ENCODE results near the gene TASP1.
"Not testable (repeated sequence)": the region's sequence is repeated elsewhere in the genome, so short reads cannot be mapped to it uniquely, and the experiment has no call there.

TASP1 gene

DNA sequence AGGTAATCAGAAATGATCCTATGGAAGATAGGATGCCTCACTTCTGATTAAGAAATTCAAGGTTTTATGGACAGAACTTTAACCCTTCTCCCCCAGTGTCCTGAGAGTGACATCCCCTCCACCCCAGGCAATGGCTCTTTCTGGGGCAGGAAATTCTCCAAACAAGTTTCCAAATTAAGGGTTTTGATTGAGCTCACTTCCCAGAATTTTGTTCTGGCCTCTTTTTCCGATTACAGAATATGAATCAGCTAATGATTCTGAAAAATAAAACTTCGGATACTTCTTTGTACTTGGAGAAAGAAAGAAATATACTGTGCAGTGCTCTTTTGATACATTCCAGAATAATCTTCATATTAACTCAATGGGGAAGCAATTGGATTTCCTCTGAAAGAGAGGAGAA is 32.8 kb upstream of the TASP1 start:
- Histone ChIP-seq H3K9ac (ENCODE audit: low read depth, low read length) (no peak overlapping the region), H3K4me1 (ENCODE audit: control insufficient read depth, insufficient read depth, low read length) (no peaks in the 10 kb centered on the region), H3K9me3 (ENCODE audit: control insufficient read depth, insufficient read depth, low read length) (no peaks in the 10 kb centered on the region), H3K36me3 (ENCODE audit: control insufficient read depth, insufficient read depth, low read length) (no peaks in the 10 kb centered on the region), H3K27me3 (ENCODE audit: control insufficient read depth, insufficient read depth, low read length) (no peaks in the 10 kb centered on the region), H3K4me3 (ENCODE audit: low read depth, low read length) (no peak overlapping the region)

GRCh38 chr20:13670160-13670559 is 31.4 kb upstream of the TASP1 start:
- no peaks in the 10 kb centered on the region for H3K36me3 ChIP-seq (ENCODE audit: control insufficient read depth, insufficient read depth, low read length)
- H3K9ac ChIP-seq (ENCODE audit: low read depth, low read length), result no peak overlapping the region
- H3K9me3 ChIP-seq (ENCODE audit: control insufficient read depth, insufficient read depth, low read length), result no peaks in the 10 kb centered on the region

DNA sequence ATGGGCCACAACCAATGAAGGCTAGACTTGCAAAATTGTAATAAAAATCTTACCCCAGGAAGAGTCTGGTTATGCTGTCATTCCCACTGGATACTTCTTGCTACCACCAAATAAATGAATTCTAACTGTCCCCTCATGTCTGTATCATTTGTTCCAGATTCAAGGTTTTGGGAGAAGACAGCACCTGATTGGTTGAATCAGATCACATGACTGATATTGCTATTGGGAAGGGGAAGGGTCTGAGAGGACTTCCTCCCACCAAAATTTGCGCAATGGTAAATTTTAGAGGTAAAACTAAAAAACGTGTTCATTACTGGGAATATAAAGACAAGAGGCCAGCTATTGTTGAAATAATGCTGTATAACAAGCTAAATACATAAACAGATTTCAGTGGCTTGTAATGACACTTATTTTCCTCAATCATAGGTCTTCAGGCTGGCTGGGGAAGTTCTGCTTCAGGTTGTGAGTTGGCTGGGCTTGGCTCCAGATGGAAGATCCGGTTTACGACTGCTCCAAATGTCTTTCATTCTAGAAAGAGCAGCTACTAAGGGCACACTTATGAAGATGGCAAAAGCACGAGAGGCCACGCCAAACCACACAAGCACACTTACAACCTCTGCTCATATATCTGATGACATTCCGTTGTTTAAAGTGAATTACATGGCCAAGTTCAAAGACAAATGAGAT is 27.1 kb upstream of the TASP1 start:
- H3K27me3 ChIP-seq (ENCODE audit: control insufficient read depth, insufficient read depth, low read length), result no peaks in the 10 kb centered on the region
- H3K9ac ChIP-seq (ENCODE audit: low read depth, low read length), result no peak overlapping the region
- H3K4me3 ChIP-seq (ENCODE audit: low read depth, low read length), result no peak overlapping the region
- H3K36me3 ChIP-seq (ENCODE audit: control insufficient read depth, insufficient read depth, low read length), result no peaks in the 10 kb centered on the region
- H3K9me3 ChIP-seq (ENCODE audit: control insufficient read depth, insufficient read depth, low read length), result no peaks in the 10 kb centered on the region
- no peaks in the 10 kb centered on the region for H3K4me1 ChIP-seq (ENCODE audit: control insufficient read depth, insufficient read depth, low read length)

More at GRCh38 chr20:13670160-13670559, 31.4 kb upstream of the TASP1 start:
- Histone ChIP-seq H3K27me3 (ENCODE audit: control insufficient read depth, insufficient read depth, low read length) (no peaks in the 10 kb centered on the region), H3K4me1 (ENCODE audit: control insufficient read depth, insufficient read depth, low read length) (no peaks in the 10 kb centered on the region), H3K4me3 (ENCODE audit: low read depth, low read length) (no peak overlapping the region)

- H3K4me1 ChIP-seq (ENCODE audit: control insufficient read depth, insufficient read depth, low read length), result no peaks in the 10 kb centered on the region
- H3K4me3 ChIP-seq (ENCODE audit: low read depth, low read length), result no peak overlapping the region
- no peaks in the 10 kb centered on the region for H3K27me3 ChIP-seq (ENCODE audit: control insufficient read depth, insufficient read depth, low read length)
- no peaks in the 10 kb centered on the region for H3K36me3 ChIP-seq (ENCODE audit: control insufficient read depth, insufficient read depth, low read length)
- H3K9me3 ChIP-seq (ENCODE audit: control insufficient read depth, insufficient read depth, low read length), result no peaks in the 10 kb centered on the region
- no peak overlapping the region for H3K9ac ChIP-seq (ENCODE audit: low read depth, low read length)
Measured at GRCh38 chr20:13661070-13661685, 22.4 kb upstream of the TASP1 start.

GRCh38 chr20:13659288-13659687 is 20.6 kb upstream of the TASP1 start:
- H3K27me3 ChIP-seq (ENCODE audit: control insufficient read depth, insufficient read depth, low read length), result no peaks in the 10 kb centered on the region
- H3K9me3 ChIP-seq (ENCODE audit: control insufficient read depth, insufficient read depth, low read length), result no peaks in the 10 kb centered on the region
- no peaks in the 10 kb centered on the region for H3K4me1 ChIP-seq (ENCODE audit: control insufficient read depth, insufficient read depth, low read length)
- H3K9ac ChIP-seq (ENCODE audit: low read depth, low read length), result no peak overlapping the region
- no peaks in the 10 kb centered on the region for H3K36me3 ChIP-seq (ENCODE audit: control insufficient read depth, insufficient read depth, low read length)
- H3K4me3 ChIP-seq (ENCODE audit: low read depth, low read length), result no peak overlapping the region

GRCh38 chr20:13658060-13658459 is 19.3 kb upstream of the TASP1 start:
- H3K27me3 ChIP-seq (ENCODE audit: control insufficient read depth, insufficient read depth, low read length); H3K4me3 ChIP-seq (ENCODE audit: low read depth, low read length); H3K4me1 ChIP-seq (ENCODE audit: control insufficient read depth, insufficient read depth, low read length); H3K36me3 ChIP-seq (ENCODE audit: control insufficient read depth, insufficient read depth, low read length); H3K9ac ChIP-seq (ENCODE audit: low read depth, low read length); H3K9me3 ChIP-seq (ENCODE audit: control insufficient read depth, insufficient read depth, low read length): not testable (repeated sequence)

DNA sequence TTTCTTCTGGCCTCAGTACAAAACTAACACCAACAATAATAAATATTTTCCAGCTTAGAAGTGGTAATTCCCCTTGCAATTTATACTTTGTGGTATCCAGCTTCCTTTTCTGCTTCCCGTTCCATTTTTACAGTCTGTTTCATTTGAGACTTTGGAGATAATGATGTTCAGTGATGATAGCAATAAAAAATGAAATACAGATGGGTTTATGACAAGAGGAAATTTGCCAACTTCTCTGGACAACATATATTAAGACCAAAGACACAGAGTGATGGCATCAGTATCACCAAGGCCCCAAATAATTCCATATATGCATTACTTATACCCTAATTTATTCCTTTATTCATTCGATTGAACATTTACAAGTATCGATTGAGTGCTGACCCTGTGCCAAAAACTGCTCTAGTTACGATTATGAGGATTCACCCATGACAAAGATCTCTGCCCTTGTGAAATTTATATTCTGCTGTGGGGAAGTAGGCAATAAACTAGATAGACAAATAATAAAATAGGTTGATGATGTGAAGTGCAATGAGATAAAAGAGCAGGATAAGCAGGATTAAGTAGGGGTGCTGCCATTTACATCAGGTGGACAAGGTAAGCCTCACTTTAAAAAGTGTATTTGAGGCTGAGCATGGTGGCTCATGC is 18.1 kb upstream of the TASP1 start:
- Histone ChIP-seq H3K4me3 (ENCODE audit: low read depth, low read length) (no peak overlapping the region), H3K27me3 (ENCODE audit: control insufficient read depth, insufficient read depth, low read length) (no peaks in the 10 kb centered on the region), H3K9me3 (ENCODE audit: control insufficient read depth, insufficient read depth, low read length) (no peaks in the 10 kb centered on the region), H3K4me1 (ENCODE audit: control insufficient read depth, insufficient read depth, low read length) (no peaks in the 10 kb centered on the region), H3K9ac (ENCODE audit: low read depth, low read length) (no peak overlapping the region), H3K36me3 (ENCODE audit: control insufficient read depth, insufficient read depth, low read length) (no peaks in the 10 kb centered on the region)

- H3K36me3 ChIP-seq (ENCODE audit: control insufficient read depth, insufficient read depth, low read length), result no peaks in the 10 kb centered on the region
- H3K27me3 ChIP-seq (ENCODE audit: control insufficient read depth, insufficient read depth, low read length), result no peaks in the 10 kb centered on the region
- H3K4me3 ChIP-seq (ENCODE audit: low read depth, low read length), result no peak overlapping the region
- peaks cover 6% of the 10 kb centered on the region for H3K4me1 ChIP-seq (ENCODE audit: control insufficient read depth, insufficient read depth, low read length)
- H3K9ac ChIP-seq (ENCODE audit: low read depth, low read length), result no peak overlapping the region
- no peaks in the 10 kb centered on the region for H3K9me3 ChIP-seq (ENCODE audit: control insufficient read depth, insufficient read depth, low read length)
Measured at GRCh38 chr20:13654463-13655023, 15.8 kb upstream of the TASP1 start.

DNA sequence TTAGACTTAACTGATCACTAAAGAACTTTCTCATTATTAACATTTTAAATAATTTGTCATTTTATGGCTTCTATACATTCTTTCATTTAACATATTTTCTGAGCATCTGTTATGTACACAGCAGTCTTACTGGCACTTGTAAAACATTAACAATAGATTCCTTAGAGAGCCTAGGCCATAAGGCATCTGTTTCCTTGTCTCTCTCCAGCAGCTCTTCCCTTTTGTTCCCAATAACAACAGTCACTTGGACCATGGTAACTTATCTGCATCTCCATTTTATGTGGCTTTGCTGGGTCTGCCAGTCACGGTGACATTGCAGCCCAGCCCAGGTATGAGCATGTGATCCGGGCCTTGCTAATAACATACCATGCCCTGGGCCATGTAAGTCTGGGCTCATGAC is 11.7 kb upstream of the TASP1 start:
- H3K4me3 ChIP-seq (ENCODE audit: low read depth, low read length), result no peak overlapping the region
- no peaks in the 10 kb centered on the region for H3K27me3 ChIP-seq (ENCODE audit: control insufficient read depth, insufficient read depth, low read length)
- no peaks in the 10 kb centered on the region for H3K9me3 ChIP-seq (ENCODE audit: control insufficient read depth, insufficient read depth, low read length)
- no peak overlapping the region for H3K9ac ChIP-seq (ENCODE audit: low read depth, low read length)
- peaks cover 6% of the 10 kb centered on the region for H3K4me1 ChIP-seq (ENCODE audit: control insufficient read depth, insufficient read depth, low read length)
- H3K36me3 ChIP-seq (ENCODE audit: control insufficient read depth, insufficient read depth, low read length), result no peaks in the 10 kb centered on the region

DNA sequence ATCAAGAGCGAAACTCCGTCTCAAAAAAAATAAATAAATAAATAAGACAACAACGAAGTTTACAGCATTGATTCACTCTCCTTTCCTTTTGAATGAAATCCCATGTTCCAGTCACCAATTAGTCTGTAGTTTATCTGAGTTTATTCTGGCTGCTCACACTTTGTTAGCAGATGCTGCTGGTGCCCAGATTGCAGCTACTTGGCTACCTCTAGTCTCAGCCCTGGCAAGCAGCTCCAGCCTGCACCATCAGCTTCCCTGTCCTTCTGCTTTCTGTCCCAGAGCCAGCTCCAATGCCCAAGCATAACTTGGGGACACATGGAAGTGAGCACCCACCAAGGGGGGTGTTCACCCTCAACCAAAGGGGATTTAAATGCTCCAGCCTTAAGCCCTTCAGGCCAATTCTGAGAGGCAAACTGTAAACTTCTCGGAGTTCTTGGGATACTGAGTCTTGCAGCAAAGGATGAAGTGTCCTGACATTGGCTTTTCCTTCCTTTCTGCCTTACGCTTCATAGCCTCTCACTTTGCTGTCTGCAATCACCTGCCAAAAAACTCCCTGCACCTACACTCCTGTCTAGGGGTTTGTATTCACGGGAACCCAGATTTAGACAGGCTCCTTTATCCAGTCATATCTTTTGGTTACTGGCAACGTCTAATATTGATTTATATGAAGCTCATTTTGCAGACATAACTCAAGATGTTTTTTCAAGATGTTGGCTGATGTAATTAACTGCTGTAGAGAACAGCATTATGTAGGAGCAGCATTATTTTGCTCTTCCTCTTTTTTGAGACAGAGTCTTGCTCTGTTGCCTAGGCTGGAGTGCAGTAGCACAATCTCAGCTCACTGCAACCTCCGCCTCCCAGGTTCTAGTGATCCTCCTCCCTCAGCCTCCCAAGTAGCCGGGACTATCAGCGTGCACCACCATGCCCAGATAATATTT is 9.8 kb upstream of the TASP1 start:
- H3K4me3 ChIP-seq (ENCODE audit: low read depth, low read length), result no peak overlapping the region
- H3K36me3 ChIP-seq (ENCODE audit: control insufficient read depth, insufficient read depth, low read length), result no peaks in the 10 kb centered on the region
- H3K9me3 ChIP-seq (ENCODE audit: control insufficient read depth, insufficient read depth, low read length), result no peaks in the 10 kb centered on the region
- H3K27me3 ChIP-seq (ENCODE audit: control insufficient read depth, insufficient read depth, low read length), result no peaks in the 10 kb centered on the region
- H3K9ac ChIP-seq (ENCODE audit: low read depth, low read length), result no peak overlapping the region
- peaks cover 6% of the 10 kb centered on the region for H3K4me1 ChIP-seq (ENCODE audit: control insufficient read depth, insufficient read depth, low read length)

GRCh38 chr20:13644010-13644409 is 5.3 kb upstream of the TASP1 start:
- no peak overlapping the region for H3K4me3 ChIP-seq (ENCODE audit: low read depth, low read length)
- H3K27me3 ChIP-seq (ENCODE audit: control insufficient read depth, insufficient read depth, low read length), result no peaks in the 10 kb centered on the region
- no peak overlapping the region for H3K9ac ChIP-seq (ENCODE audit: low read depth, low read length)
- no peaks in the 10 kb centered on the region for H3K4me1 ChIP-seq (ENCODE audit: control insufficient read depth, insufficient read depth, low read length)
- H3K36me3 ChIP-seq (ENCODE audit: control insufficient read depth, insufficient read depth, low read length), result no peaks in the 10 kb centered on the region
- no peaks in the 10 kb centered on the region for H3K9me3 ChIP-seq (ENCODE audit: control insufficient read depth, insufficient read depth, low read length)
